Measurements from ENCODE around the gene ARHGAP9. TPM values are rescaled to one million over a fixed set of nuclear protein-coding genes. Genes with fewer than 3 reads are reported as not detected.

Gene ARHGAP9
- total and polyA plus RNA-seq, 2 of the 4 experiments (the other 2 are of a cell fraction): 0.18 to 0.79 TPM

DNA sequence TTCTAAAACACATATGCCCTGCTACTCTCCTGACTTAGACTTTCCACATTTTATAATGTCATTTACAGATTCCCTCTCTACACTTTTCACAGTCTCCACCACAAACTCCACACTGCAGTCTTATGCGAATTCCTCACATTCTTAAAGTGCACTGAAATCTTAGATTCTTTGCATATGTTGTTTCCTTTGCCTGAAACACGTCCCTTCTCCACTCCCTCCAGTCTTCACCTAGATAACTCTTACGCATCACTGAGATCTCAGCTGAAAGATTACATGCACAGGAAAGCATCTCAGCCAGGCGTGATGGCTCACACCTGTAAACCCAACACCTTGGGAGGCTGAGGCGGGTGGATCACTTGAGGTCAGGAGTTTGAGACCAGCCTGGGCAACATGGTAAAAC, 3.8 kb upstream of the ARHGAP9 start:
- no peak overlapping the region for H2BK120ac ChIP-seq (ENCODE audit: low read depth, low read length)
- dilution Hi-C loops (cut with HindIII; ENCODE audit: low sequenced_read_pairs, unreplicated experiment): no loop called here
- no peak for TF ChIP-seq FOS (IDR thresholded peaks at IDR 0.05; ENCODE audit: low read depth, low read length)
- no peak for TF ChIP-seq RCOR1 (IDR thresholded peaks at IDR 0.05; ENCODE audit: insufficient replicate concordance, low read length)
- no peak for TF ChIP-seq CEBPB (IDR thresholded peaks at IDR 0.05; ENCODE audit: low read depth, low read length)
- TF ChIP-seq, protein P1, sequence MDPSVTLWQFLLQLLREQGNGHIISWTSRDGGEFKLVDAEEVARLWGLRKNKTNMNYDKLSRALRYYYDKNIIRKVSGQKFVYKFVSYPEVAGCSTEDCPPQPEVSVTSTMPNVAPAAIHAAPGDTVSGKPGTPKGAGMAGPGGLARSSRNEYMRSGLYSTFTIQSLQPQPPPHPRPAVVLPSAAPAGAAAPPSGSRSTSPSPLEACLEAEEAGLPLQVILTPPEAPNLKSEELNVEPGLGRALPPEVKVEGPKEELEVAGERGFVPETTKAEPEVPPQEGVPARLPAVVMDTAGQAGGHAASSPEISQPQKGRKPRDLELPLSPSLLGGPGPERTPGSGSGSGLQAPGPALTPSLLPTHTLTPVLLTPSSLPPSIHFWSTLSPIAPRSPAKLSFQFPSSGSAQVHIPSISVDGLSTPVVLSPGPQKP (IDR thresholded peaks at IDR 0.05; ENCODE audit: borderline replicate concordance, low read depth, low read length): no peak
- no peak for TF ChIP-seq CHD1 (IDR thresholded peaks at IDR 0.05; ENCODE audit: low read depth, low read length)
- TF ChIP-seq RAD21 (IDR thresholded peaks at IDR 0.05; ENCODE audit: low read length): no peak
- no peak for TF ChIP-seq MAFK (IDR thresholded peaks at IDR 0.05; ENCODE audit: low read depth, low read length)
- TF ChIP-seq, protein P2, sequence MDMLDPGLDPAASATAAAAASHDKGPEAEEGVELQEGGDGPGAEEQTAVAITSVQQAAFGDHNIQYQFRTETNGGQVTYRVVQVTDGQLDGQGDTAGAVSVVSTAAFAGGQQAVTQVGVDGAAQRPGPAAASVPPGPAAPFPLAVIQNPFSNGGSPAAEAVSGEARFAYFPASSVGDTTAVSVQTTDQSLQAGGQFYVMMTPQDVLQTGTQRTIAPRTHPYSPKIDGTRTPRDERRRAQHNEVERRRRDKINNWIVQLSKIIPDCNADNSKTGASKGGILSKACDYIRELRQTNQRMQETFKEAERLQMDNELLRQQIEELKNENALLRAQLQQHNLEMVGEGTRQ (IDR thresholded peaks at IDR 0.05; ENCODE audit: low read depth, low read length): no peak
- no peak for TF ChIP-seq MXI1 (IDR thresholded peaks at IDR 0.05; ENCODE audit: borderline replicate concordance, low read depth, low read length)
- TF ChIP-seq, protein P3, sequence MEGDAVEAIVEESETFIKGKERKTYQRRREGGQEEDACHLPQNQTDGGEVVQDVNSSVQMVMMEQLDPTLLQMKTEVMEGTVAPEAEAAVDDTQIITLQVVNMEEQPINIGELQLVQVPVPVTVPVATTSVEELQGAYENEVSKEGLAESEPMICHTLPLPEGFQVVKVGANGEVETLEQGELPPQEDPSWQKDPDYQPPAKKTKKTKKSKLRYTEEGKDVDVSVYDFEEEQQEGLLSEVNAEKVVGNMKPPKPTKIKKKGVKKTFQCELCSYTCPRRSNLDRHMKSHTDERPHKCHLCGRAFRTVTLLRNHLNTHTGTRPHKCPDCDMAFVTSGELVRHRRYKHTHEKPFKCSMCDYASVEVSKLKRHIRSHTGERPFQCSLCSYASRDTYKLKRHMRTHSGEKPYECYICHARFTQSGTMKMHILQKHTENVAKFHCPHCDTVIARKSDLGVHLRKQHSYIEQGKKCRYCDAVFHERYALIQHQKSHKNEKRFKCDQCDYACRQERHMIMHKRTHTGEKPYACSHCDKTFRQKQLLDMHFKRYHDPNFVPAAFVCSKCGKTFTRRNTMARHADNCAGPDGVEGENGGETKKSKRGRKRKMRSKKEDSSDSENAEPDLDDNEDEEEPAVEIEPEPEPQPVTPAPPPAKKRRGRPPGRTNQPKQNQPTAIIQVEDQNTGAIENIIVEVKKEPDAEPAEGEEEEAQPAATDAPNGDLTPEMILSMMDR (conservative IDR thresholded peaks at IDR 0.05; ENCODE audit: low read depth, low read length): no peak
- TF ChIP-seq NFE2L2 (IDR thresholded peaks at IDR 0.05; ENCODE audit: low read depth, low read length): no peak
- no peak overlapping the region for H3K18ac ChIP-seq (ENCODE audit: low read depth, low read length)
- H2BK5ac ChIP-seq (ENCODE audit: low read depth, low read length, poor library complexity, severe bottlenecking): peak overlapping the region; percentile 55
- ChIA-PET CTCF (no interaction called here), POLR2A (ENCODE audit: unreplicated experiment) (no interaction called here)
- peak overlapping the region; percentile 56; the same call in 1 of the 2 replicates for H2BK20ac ChIP-seq (ENCODE audit: low read depth, low read length)
- WGBS, 2 experiments (ENCODE audit: extremely low coverage in 2 of 2, insufficient read length in 1 of 2): 60% methylated on average over 1 of the region's 5 CpGs; no CpG with 5 or more reads in 1 of the 2 experiments
- H4K5ac ChIP-seq (ENCODE audit: low read depth, low read length): no peak overlapping the region
- no peaks in the 10 kb centered on the region for H3K36me3 ChIP-seq (ENCODE audit: control insufficient read depth, insufficient read depth, low read length)
- H4K8ac ChIP-seq (ENCODE audit: low read depth in 2 of 2, low read length in 2 of 2): 0 out of 4 replicates have a peak overlapping the region, but pooled peaks of 1 of the 2 experiments have one; percentile 65
- H3K79me1 ChIP-seq (ENCODE audit: low read depth in 1 of 2, low read length in 2 of 2): peaks cover 3 to 10% of the 10 kb centered on the region in 2 experiments; a peak in 3 of 4 replicates
- no peak overlapping the region for H3K4me2 ChIP-seq (ENCODE audit: low read depth, low read length)
- no peak overlapping the region for H3K14ac ChIP-seq (replicated peaks; ENCODE audit: low read depth, low read length)
- no peak overlapping the region for H2AFZ ChIP-seq (replicated peaks; ENCODE audit: low read length, poor library complexity)
- no peaks in the 10 kb centered on the region for H4K20me1 ChIP-seq (ENCODE audit: insufficient read depth, low read length)
- peaks cover 11% of the 10 kb centered on the region; the same call in 1 of the 2 replicates for H3K27me3 ChIP-seq (ENCODE audit: control insufficient read depth, insufficient read depth, low read length)
- H2BK15ac ChIP-seq (ENCODE audit: low read depth, low read length): no peak overlapping the region
- H2AK9ac ChIP-seq (replicated peaks; ENCODE audit: low read depth, low read length, poor library complexity): no peak overlapping the region
- 0 out of 2 replicates have a peak overlapping the region, but pooled peaks have one; percentile 24 for H3K4ac ChIP-seq (ENCODE audit: low read depth, low read length)
- DNase-seq (peak; percentile 69), ATAC-seq (ENCODE audit: low read depth) (peak; percentile 60)
- no peak overlapping the region for H3K9ac ChIP-seq (ENCODE audit: low read depth, low read length)
- H3K9me1 ChIP-seq (ENCODE audit: insufficient read depth, low read length): peaks cover 5% of the 10 kb centered on the region; the same call in 1 of the 2 replicates
- peaks cover 4% of the 10 kb centered on the region for H3K4me1 ChIP-seq (ENCODE audit: control insufficient read depth, insufficient read depth, low read length)
- no peaks in the 10 kb centered on the region for H3K9me3 ChIP-seq (ENCODE audit: control insufficient read depth, insufficient read depth, low read length)
- no peak overlapping the region for H3K4me3 ChIP-seq (ENCODE audit: insufficient read depth, low read depth, low read length)
- BruUV-seq (replicated peaks): no TSS peak
- H4K91ac ChIP-seq (ENCODE audit: insufficient read depth, low read depth, low read length): no peak overlapping the region
- intact Hi-C loops (cut with micrococcal nuclease): loop anchor here (1.0 kb wide), 1 partner anchor 24 kb away; the partner anchor contains the start of gene GLI1
- H3K56ac ChIP-seq (ENCODE audit: extremely low read depth, insufficient read depth, low read length): no peak overlapping the region
- H2AK5ac ChIP-seq (ENCODE audit: low read depth, low read length): no peak overlapping the region
- H3K23ac ChIP-seq (ENCODE audit: low read depth, low read length): no peak overlapping the region
- in situ Hi-C loops (cut with MboI; ENCODE audit: low sequenced_read_pairs): no loop called here
- H3K27ac ChIP-seq (ENCODE audit: insufficient read depth, low read length): peak overlapping the region; percentile 42; the same call in 1 of the 2 replicates
